OCI-LY7 (cell line): Measurements from ENCODE around the gene CMTM6. TPM values are rescaled to one million over a fixed set of nuclear protein-coding genes. Genes with fewer than 3 reads are reported as not detected.

Experiments
- BruUV-seq: library from RNA; stranded (reverse); fragments of 400-500 nt; replicated peaks from 2 replicates; lab custom pipeline; 2021; lab: Mats Ljungman, UMichigan
- CTCF ChIA-PET: fragments of 300-600 bp; sonication (Branson Sonifier 250); formaldehyde crosslinking; loops from one replicate; lab custom pipeline; 2022; ENCODE audit warnings: antibody characterized with exemption; ENCODE audit not compliant: unreplicated experiment; lab: Charles Lee
- POLR2A ChIA-PET: fragments of 300-600 bp; sonication (Branson Sonifier 250); formaldehyde crosslinking; loops from one replicate; lab custom pipeline; 2022; ENCODE audit warnings: antibody characterized with exemption; lab: Charles Lee
- DNase-seq: peaks from one replicate; pipeline ENCODE4 v3.0.0-alpha.2; 2015; ENCODE audit warnings: low spot score
- H2AFZ ChIP-seq: fragments of 200-600 bp; sonication (generic), shearing (Covaris generic); 2 replicates; pipeline ENCODE4 v1.6.1; 2014; ENCODE audit warnings: mild to moderate bottlenecking, antibody characterized with exemption, low read length, moderate library complexity
- H3K27ac ChIP-seq: fragments of 200-600 bp; sonication (generic); 2 replicates; pipeline ENCODE4 v1.5.1; 2014; ENCODE audit warnings: mixed run types, low read depth, mild to moderate bottlenecking, moderate library complexity, low read length, inconsistent platforms; ENCODE audit not compliant: poor library complexity, severe bottlenecking
- H3K36me3 ChIP-seq: fragments of 200-600 bp; sonication (generic); 2 replicates; pipeline ENCODE4 v1.6.1; 2014; ENCODE audit warnings: mild to moderate bottlenecking, antibody characterized with exemption, low read length, moderate library complexity, mixed read lengths; ENCODE audit not compliant: insufficient read depth
- H3K4me1 ChIP-seq: fragments of 200-600 bp; sonication (generic); 2 replicates; pipeline ENCODE4 v1.5.1; 2014; ENCODE audit warnings: mild to moderate bottlenecking, low read length; ENCODE audit not compliant: insufficient read depth, poor library complexity, severe bottlenecking
- H3K4me2 ChIP-seq: fragments of 200-600 bp; sonication (generic); 2 replicates; pipeline ENCODE4 v1.6.1; 2014; ENCODE audit warnings: mild to moderate bottlenecking, low read length
- H3K4me3 ChIP-seq: fragments of 200-600 bp; sonication (generic); 2 replicates; pipeline ENCODE4 v1.5.1; 2014; ENCODE audit warnings: mild to moderate bottlenecking, low read depth, low read length; ENCODE audit not compliant: poor library complexity, severe bottlenecking
- H3K79me2 ChIP-seq: fragments of 200-600 bp; sonication (generic); 2 replicates; pipeline ENCODE4 v1.6.1; 2016; ENCODE audit warnings: low read depth, mild to moderate bottlenecking, low read length, moderate library complexity, mixed read lengths; ENCODE audit not compliant: insufficient read depth
- H3K9me2 ChIP-seq: fragments of 200-600 bp; sonication (generic); 2 replicates; pipeline ENCODE4 v1.6.1; 2016; ENCODE audit warnings: mild to moderate bottlenecking, low read length, mixed read lengths; ENCODE audit not compliant: insufficient read depth
- H3K9me3 ChIP-seq: fragments of 200-600 bp; sonication (generic); 2 replicates; pipeline ENCODE4 v1.6.1; 2014; ENCODE audit warnings: mild to moderate bottlenecking, mixed run types, low read length, mixed read lengths
- H4K20me1 ChIP-seq: fragments of 200-600 bp; sonication (generic); 2 replicates; pipeline ENCODE4 v1.6.1; 2014; ENCODE audit warnings: mild to moderate bottlenecking, antibody characterized with exemption, low read length, moderate library complexity, mixed read lengths; ENCODE audit not compliant: insufficient read depth
- CTCF ChIP-seq: fragments of 200-600 bp; sonication (generic); conservative IDR thresholded peaks from 2 replicates; pipeline ENCODE4 v1.5.1; 2014; ENCODE audit warnings: mild to moderate bottlenecking, antibody characterized with exemption, low read length, moderate library complexity, mixed read lengths
- EZH2phosphoT487 ChIP-seq: fragments of 200-600 bp; sonication (generic); IDR thresholded peaks from 2 replicates; pipeline ENCODE4 v1.6.1; 2018; ENCODE audit warnings: low read depth, borderline replicate concordance, mild to moderate bottlenecking, mixed run types, antibody characterized with exemption, low read length, moderate library complexity, mixed read lengths
- intact Hi-C: fragments of 100-400 bp; cut with micrococcal nuclease; formaldehyde crosslinking; loops from one replicate; pipeline ENCODE4 v1.10.0; 2022; ENCODE audit not compliant: unreplicated experiment
- microRNA-seq: library from miRNA; unstranded; fragments of <30 nt; microRNA quantifications from one replicate; pipeline ENCODE4 v1.2.0, GENCODE V29; 2022; ENCODE audit warnings: borderline replicate concordance
- small RNA-seq: library from RNA; depleted of rRNA; stranded (forward); fragments of <200 nt; gene quantifications from one replicate; pipeline ENCODE3, GENCODE V24; 2014
- total RNA-seq, 2 experiments: library from RNA; depleted of rRNA in 1 of 2; stranded (reverse); fragments of >200 nt in 1 of 2; shearing (Covaris generic) in 1 of 2; gene quantifications; 2 replicates each; pipeline ENCODE4 v1.2.3, GENCODE V29; 2014 to 2022

Gene CMTM6
- total RNA-seq, 2 experiments from 2014 or later = 26.2 to 36.0 TPM

DNA sequence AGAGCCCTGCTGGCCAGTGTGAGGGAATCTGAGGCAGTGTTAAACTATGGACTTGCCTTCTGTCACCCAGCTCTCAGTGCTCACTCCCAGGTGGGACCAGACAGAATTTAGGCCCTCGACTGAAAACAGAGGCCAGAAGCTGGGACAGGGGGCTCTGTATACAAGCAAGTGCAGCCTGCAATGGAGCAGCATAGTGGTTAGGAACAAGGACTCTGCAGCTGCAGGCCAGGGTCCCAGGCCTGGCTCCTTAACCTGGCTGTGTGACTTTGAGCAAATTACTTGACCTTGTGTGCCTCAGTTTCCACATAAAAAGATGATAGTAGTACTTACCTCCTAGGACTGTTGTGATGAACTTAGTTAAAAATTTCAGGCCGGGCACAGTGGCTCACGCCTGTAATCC lies 71.2 kb downstream of the CMTM6 start:
- CTCF ChIA-PET = no interaction called here
- H3K9me3 ChIP-seq = no peaks in the 10 kb centered on the region
- H3K27ac ChIP-seq = no peak overlapping the region
- no peaks in the 10 kb centered on the region for H4K20me1 ChIP-seq
- no peak for TF ChIP-seq CTCF
- TF ChIP-seq EZH2phosphoT487 = no peak
- no peak overlapping the region for H2AFZ ChIP-seq
- H3K4me3 ChIP-seq = no peak overlapping the region
- peak overlapping the region; percentile 27 for H3K4me2 ChIP-seq
- BruUV-seq = no TSS peak
- peaks cover 99% of the 10 kb centered on the region for H3K4me1 ChIP-seq
- H3K9me2 ChIP-seq = no peaks in the 10 kb centered on the region
- peaks cover 6% of the 10 kb centered on the region; the same call in 1 of the 2 replicates for H3K79me2 ChIP-seq
- no peak for DNase-seq
- no peaks in the 10 kb centered on the region for H3K36me3 ChIP-seq
- intact Hi-C loops = loop anchor here (10.0 kb wide), 2 partner anchors 897 to 1827 kb away; partner anchors contain the start of genes STT3B and TGFBR2
- POLR2A ChIA-PET = no interaction called here

Small RNAs within 50 kb of the gene (microRNA-seq; reads per million reads assigned to microRNA genes)
- gene MIR548AY = not detected

Small RNAs within 50 kb of the gene (small RNA-seq; reads per million reads assigned to genes)
- not detected for gene MIR548AY

Other genes with a start within 250 kb of the CMTM6 start
- 13.2 and 16.0 TPM in 2 replicates for gene CMTM7, start 111.0 kb downstream of the CMTM6 start, total RNA-seq (2014; rRNA removed; shearing (Covaris generic))
- gene CMTM7, start 111.0 kb downstream of the CMTM6 start, total RNA-seq (2022) = 19.0 TPM in 2 replicates
- 28.6 TPM in 2 replicates for gene DYNC1LI1, start 68.0 kb upstream of the CMTM6 start, total RNA-seq (2014; rRNA removed; shearing (Covaris generic))
- 38.9 and 48.7 TPM in 2 replicates for gene DYNC1LI1, start 68.0 kb upstream of the CMTM6 start, total RNA-seq (2022)
- 50.2 and 56.1 TPM in 2 replicates for gene CNOT10, start 182.3 kb upstream of the CMTM6 start, total RNA-seq (2014; rRNA removed; shearing (Covaris generic))
- 60.3 and 67.6 TPM in 2 replicates for gene CNOT10, start 182.3 kb upstream of the CMTM6 start, total RNA-seq (2022)